ENCODE data around the gene SCUBE3. TPM values are rescaled to one million over a fixed set of nuclear protein-coding genes. Genes with fewer than 3 reads are reported as not detected.

The SCUBE3 gene
- total and polyA plus RNA-seq, 2 experiments from 2014 or later = 0.39 to 1.1 TPM

DNA sequence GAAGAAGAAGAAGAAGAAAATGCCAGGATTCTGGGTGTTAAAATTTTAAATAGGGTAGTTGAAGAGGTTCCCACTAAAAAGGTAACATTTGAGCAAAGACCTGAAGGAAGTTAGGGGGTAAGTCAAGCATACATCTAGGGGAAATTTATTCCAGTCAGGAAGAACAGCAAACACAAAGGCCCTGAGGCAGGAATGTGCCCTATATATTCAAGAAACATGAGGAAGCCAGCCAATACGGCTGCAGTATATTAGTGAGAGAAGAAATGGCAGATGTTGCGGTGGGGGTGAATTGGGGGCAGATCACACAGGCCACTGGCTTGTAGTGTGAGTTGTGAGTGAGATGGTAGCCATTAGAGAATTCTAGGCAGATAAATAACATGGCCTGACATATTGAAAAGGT lies 51.8 kb downstream of the SCUBE3 start (continued):
- TF ChIP-seq, protein P1, sequence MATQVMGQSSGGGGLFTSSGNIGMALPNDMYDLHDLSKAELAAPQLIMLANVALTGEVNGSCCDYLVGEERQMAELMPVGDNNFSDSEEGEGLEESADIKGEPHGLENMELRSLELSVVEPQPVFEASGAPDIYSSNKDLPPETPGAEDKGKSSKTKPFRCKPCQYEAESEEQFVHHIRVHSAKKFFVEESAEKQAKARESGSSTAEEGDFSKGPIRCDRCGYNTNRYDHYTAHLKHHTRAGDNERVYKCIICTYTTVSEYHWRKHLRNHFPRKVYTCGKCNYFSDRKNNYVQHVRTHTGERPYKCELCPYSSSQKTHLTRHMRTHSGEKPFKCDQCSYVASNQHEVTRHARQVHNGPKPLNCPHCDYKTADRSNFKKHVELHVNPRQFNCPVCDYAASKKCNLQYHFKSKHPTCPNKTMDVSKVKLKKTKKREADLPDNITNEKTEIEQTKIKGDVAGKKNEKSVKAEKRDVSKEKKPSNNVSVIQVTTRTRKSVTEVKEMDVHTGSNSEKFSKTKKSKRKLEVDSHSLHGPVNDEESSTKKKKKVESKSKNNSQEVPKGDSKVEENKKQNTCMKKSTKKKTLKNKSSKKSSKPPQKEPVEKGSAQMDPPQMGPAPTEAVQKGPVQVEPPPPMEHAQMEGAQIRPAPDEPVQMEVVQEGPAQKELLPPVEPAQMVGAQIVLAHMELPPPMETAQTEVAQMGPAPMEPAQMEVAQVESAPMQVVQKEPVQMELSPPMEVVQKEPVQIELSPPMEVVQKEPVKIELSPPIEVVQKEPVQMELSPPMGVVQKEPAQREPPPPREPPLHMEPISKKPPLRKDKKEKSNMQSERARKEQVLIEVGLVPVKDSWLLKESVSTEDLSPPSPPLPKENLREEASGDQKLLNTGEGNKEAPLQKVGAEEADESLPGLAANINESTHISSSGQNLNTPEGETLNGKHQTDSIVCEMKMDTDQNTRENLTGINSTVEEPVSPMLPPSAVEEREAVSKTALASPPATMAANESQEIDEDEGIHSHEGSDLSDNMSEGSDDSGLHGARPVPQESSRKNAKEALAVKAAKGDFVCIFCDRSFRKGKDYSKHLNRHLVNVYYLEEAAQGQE (IDR thresholded peaks at IDR 0.05; ENCODE audit: unreplicated experiment) = no peak
- TF ChIP-seq ZNF114 (CRISPR knock-in tag; IDR thresholded peaks at IDR 0.05) = no peak
- TF ChIP-seq STAT1 (IDR thresholded peaks at IDR 0.05; ENCODE audit: unreplicated experiment) = no peak
- TF ChIP-seq EZH2phosphoT487 (IDR thresholded peaks at IDR 0.05; ENCODE audit: unreplicated experiment) = no peak
- TF ChIP-seq, protein P2, sequence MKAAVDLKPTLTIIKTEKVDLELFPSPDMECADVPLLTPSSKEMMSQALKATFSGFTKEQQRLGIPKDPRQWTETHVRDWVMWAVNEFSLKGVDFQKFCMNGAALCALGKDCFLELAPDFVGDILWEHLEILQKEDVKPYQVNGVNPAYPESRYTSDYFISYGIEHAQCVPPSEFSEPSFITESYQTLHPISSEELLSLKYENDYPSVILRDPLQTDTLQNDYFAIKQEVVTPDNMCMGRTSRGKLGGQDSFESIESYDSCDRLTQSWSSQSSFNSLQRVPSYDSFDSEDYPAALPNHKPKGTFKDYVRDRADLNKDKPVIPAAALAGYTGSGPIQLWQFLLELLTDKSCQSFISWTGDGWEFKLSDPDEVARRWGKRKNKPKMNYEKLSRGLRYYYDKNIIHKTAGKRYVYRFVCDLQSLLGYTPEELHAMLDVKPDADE (IDR thresholded peaks at IDR 0.05) = no peak
- TF ChIP-seq CREB1 (CRISPR knock-in tag; IDR thresholded peaks at IDR 0.05; ENCODE audit: low read depth) = no peak
- TF ChIP-seq, protein P3, sequence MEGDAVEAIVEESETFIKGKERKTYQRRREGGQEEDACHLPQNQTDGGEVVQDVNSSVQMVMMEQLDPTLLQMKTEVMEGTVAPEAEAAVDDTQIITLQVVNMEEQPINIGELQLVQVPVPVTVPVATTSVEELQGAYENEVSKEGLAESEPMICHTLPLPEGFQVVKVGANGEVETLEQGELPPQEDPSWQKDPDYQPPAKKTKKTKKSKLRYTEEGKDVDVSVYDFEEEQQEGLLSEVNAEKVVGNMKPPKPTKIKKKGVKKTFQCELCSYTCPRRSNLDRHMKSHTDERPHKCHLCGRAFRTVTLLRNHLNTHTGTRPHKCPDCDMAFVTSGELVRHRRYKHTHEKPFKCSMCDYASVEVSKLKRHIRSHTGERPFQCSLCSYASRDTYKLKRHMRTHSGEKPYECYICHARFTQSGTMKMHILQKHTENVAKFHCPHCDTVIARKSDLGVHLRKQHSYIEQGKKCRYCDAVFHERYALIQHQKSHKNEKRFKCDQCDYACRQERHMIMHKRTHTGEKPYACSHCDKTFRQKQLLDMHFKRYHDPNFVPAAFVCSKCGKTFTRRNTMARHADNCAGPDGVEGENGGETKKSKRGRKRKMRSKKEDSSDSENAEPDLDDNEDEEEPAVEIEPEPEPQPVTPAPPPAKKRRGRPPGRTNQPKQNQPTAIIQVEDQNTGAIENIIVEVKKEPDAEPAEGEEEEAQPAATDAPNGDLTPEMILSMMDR (conservative IDR thresholded peaks at IDR 0.05; ENCODE audit: low read depth in 2 of 2) = no peak

DNA sequence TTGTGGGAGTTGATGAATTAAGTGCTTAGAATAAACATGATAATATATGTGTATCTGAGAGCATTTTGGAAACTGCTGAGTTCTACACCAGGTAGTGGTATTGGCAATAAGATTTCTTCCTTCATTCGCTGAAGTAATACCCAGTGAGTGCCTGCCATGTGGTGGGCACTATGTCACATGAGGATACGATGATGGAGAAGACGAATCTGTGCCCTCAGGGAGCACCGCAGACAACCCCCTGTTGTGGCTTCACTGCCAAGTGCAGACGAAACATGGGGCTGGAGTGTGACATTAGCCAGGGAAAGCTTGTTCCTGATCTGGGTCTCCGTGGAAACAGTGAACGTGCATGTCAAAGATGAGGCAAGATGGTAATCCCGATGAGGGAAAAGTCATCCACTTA lies 53.7 kb downstream of the SCUBE3 start:
- Histone ChIP-seq H3K27ac (ENCODE audit: low read depth) (no peak overlapping the region), H3K9me2 (ENCODE audit: insufficient read depth) (no peaks in the 10 kb centered on the region), H4K20me1 (replicated peaks; ENCODE audit: insufficient read depth) (peaks cover 12% of the 10 kb centered on the region; the same call in 1 of the 2 replicates), H3K27me3 (ENCODE audit: insufficient read depth) (no peaks in the 10 kb centered on the region), H3K36me3 (ENCODE audit: insufficient read depth) (no peaks in the 10 kb centered on the region), H3K4me1 (ENCODE audit: insufficient read depth) (no peaks in the 10 kb centered on the region), H2AFZ (no peak overlapping the region), H3K4me3 (no peak overlapping the region), H3F3A (replicated peaks; ENCODE audit: low read depth) (no peaks in the 10 kb centered on the region), H3K79me2 (replicated peaks; ENCODE audit: insufficient read depth) (no peaks in the 10 kb centered on the region), H3K4me2 (no peak overlapping the region)
- Mint-ChIP-seq H3K9me3 (no peaks in the 10 kb centered on the region), H3K27me3 (ENCODE audit: insufficient read depth, low read depth, poor library complexity) (peaks cover 5% of the 10 kb centered on the region), H3K36me3 (ENCODE audit: low read depth) (no peaks in the 10 kb centered on the region), H3K4me3 (no peak overlapping the region), H3K27ac (no peak overlapping the region), H3K4me1 (no peaks in the 10 kb centered on the region; the same call in 2 of the 3 replicates)
- ATAC-seq (no peak), DNase-seq (ENCODE audit: low spot score) (no peak)
- TF ChIP-seq NANOG (IDR thresholded peaks at IDR 0.05; ENCODE audit: borderline replicate concordance) (no peak), ZNF331 (CRISPR knock-in tag; IDR thresholded peaks at IDR 0.05; ENCODE audit: low read depth) (no peak), ZNF114 (CRISPR knock-in tag; IDR thresholded peaks at IDR 0.05) (no peak), EZH2 (IDR thresholded peaks at IDR 0.05; ENCODE audit: low read depth, unreplicated experiment) (no peak), STAT1 (IDR thresholded peaks at IDR 0.05; ENCODE audit: unreplicated experiment) (no peak), CREB1 (CRISPR knock-in tag; IDR thresholded peaks at IDR 0.05; ENCODE audit: low read depth) (no peak), EZH2phosphoT487 (IDR thresholded peaks at IDR 0.05; ENCODE audit: unreplicated experiment) (no peak)
- TF ChIP-seq, protein P4, sequence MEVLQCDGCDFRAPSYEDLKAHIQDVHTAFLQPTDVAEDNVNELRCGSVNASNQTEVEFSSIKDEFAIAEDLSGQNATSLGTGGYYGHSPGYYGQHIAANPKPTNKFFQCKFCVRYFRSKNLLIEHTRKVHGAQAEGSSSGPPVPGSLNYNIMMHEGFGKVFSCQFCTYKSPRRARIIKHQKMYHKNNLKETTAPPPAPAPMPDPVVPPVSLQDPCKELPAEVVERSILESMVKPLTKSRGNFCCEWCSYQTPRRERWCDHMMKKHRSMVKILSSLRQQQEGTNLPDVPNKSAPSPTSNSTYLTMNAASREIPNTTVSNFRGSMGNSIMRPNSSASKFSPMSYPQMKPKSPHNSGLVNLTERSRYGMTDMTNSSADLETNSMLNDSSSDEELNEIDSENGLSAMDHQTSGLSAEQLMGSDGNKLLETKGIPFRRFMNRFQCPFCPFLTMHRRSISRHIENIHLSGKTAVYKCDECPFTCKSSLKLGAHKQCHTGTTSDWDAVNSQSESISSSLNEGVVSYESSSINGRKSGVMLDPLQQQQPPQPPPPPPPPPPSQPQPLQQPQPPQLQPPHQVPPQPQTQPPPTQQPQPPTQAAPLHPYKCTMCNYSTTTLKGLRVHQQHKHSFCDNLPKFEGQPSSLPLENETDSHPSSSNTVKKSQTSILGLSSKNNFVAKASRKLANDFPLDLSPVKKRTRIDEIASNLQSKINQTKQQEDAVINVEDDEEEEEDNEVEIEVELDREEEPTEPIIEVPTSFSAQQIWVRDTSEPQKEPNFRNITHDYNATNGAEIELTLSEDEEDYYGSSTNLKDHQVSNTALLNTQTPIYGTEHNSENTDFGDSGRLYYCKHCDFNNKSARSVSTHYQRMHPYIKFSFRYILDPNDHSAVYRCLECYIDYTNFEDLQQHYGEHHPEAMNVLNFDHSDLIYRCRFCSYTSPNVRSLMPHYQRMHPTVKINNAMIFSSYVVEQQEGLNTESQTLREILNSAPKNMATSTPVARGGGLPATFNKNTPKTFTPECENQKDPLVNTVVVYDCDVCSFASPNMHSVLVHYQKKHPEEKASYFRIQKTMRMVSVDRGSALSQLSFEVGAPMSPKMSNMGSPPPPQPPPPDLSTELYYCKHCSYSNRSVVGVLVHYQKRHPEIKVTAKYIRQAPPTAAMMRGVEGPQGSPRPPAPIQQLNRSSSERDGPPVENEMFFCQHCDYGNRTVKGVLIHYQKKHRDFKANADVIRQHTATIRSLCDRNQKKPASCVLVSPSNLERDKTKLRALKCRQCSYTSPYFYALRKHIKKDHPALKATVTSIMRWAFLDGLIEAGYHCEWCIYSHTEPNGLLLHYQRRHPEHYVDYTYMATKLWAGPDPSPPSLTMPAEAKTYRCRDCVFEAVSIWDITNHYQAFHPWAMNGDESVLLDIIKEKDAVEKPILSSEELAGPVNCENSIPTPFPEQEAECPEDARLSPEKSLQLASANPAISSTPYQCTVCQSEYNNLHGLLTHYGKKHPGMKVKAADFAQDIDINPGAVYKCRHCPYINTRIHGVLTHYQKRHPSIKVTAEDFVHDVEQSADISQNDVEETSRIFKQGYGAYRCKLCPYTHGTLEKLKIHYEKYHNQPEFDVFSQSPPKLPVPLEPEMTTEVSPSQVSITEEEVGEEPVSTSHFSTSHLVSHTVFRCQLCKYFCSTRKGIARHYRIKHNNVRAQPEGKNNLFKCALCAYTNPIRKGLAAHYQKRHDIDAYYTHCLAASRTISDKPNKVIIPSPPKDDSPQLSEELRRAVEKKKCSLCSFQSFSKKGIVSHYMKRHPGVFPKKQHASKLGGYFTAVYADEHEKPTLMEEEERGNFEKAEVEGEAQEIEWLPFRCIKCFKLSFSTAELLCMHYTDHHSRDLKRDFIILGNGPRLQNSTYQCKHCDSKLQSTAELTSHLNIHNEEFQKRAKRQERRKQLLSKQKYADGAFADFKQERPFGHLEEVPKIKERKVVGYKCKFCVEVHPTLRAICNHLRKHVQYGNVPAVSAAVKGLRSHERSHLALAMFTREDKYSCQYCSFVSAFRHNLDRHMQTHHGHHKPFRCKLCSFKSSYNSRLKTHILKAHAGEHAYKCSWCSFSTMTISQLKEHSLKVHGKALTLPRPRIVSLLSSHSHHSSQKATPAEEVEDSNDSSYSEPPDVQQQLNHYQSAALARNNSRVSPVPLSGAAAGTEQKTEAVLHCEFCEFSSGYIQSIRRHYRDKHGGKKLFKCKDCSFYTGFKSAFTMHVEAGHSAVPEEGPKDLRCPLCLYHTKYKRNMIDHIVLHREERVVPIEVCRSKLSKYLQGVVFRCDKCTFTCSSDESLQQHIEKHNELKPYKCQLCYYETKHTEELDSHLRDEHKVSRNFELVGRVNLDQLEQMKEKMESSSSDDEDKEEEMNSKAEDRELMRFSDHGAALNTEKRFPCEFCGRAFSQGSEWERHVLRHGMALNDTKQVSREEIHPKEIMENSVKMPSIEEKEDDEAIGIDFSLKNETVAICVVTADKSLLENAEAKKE (CRISPR knock-in tag; IDR thresholded peaks at IDR 0.05) = no peak
- TF ChIP-seq, protein P2 (IDR thresholded peaks at IDR 0.05) = no peak

All from GM23338 (cell line).